ENCODE measurements around the gene ABCD1. TPM values are rescaled to one million over a fixed set of nuclear protein-coding genes. Genes with fewer than 3 reads are reported as not detected.
A peak's percentile ranks its signal among the peaks of the same experiment; 100 is the strongest.

ABCD1 gene
- total and polyA plus RNA-seq, 9 of the 15 experiments (the other 6 are each of a cell fraction or from before 2014, with no cell fraction given), result 0.07 to 6.9 (median 2.2) TPM

DNA sequence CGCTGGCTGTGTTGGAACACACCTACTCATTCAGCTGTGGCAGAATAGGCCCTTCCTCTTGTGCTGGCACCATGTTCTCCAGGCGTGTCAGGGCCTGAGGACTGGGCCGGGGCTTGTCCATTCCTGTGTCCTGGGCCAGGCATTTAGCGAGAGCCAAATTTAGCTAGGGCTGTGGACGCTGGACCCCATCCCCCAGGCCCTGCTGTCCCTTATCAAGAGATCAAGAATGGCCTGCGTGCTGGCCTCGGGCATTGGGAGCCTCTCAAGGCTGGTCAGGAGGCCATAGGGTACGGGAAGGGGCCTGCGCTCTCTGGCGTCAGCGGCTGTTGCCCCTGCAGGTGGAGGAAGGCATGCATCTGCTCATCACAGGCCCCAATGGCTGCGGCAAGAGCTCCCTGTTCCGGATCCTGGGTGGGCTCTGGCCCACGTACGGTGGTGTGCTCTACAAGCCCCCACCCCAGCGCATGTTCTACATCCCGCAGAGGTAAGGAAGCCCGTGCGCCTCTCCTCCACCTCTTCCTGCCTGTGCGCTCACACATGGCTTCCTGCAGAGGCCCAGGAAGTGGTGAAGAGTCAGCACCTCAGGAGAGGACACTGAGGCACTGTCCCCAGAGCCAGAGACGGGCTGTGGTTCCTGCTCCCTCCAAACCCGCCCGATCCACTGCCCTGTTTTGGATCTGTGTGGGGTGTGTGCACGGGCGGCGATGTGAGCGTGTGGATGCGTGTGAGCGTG, 15.3 kb downstream of the ABCD1 start:
- in situ Hi-C loops (cut with MboI) (no loop called here), intact Hi-C loops (cut with micrococcal nuclease) (no loop called here)
- POLR2A ChIA-PET, result interaction anchor here (0.6 to 1.0 kb wide), 2 partner anchors 32 to 70 kb away, joined by 3 read pairs; no protein-coding TSS in a partner anchor
- H3K4me2 ChIP-seq (ENCODE audit: insufficient read depth, low read length), result no peak overlapping the region
- 79% methylated on average over 19 of the region's 29 CpGs for WGBS (ENCODE audit: insufficient coverage, low coverage, missing lambda C conversion rate)
- no peak overlapping the region for H2AFZ ChIP-seq (ENCODE audit: low read depth, low read length)
- no peaks in the 10 kb centered on the region for H4K20me1 ChIP-seq (replicated peaks; ENCODE audit: control insufficient read depth, insufficient read depth, low read length)
- H3K4me3 ChIP-seq, result no peak overlapping the region
- no peaks in the 10 kb centered on the region for H3K9me3 ChIP-seq (replicated peaks; ENCODE audit: control insufficient read depth, insufficient read depth, low read depth, low read length)
- ATAC-seq (no peak), FAIRE-seq (no peak), DNase-seq (ENCODE audit: extremely low read depth in 1 of 4, low spot score in 3 of 4) (no peak)
- no peaks in the 10 kb centered on the region for H3K9me1 ChIP-seq (ENCODE audit: control insufficient read depth, insufficient read depth, low read length)
- peak overlapping the region in 1 of 2 experiments; percentile 19; a peak in 2 of 4 replicates for H3K9ac ChIP-seq (ENCODE audit: insufficient read depth in 1 of 2, low read depth in 2 of 2, low read length in 2 of 2)
- H3K36me3 ChIP-seq (ENCODE audit: control insufficient read depth, insufficient read depth, low read length), result no peaks in the 10 kb centered on the region; the same call in 2 of the 3 replicates
- no peaks in the 10 kb centered on the region for H3K27me3 ChIP-seq (ENCODE audit: control insufficient read depth in 2 of 2, insufficient read depth in 2 of 2, low read length in 2 of 2)
- CTCF ChIA-PET (ENCODE audit: low intra/inter-chr PET ratio), result no interaction called here
- no peak for TF ChIP-seq CC2D1A (IDR thresholded peaks at IDR 0.05)
- TF ChIP-seq ZNF354B (CRISPR knock-in tag; IDR thresholded peaks at IDR 0.05), result no peak
- TF ChIP-seq CREBBP (IDR thresholded peaks at IDR 0.05; ENCODE audit: low read depth, low read length), result no peak
- TF ChIP-seq MLLT1 (IDR thresholded peaks at IDR 0.05), result no peak
- TF ChIP-seq EWSR1 (IDR thresholded peaks at IDR 0.05; ENCODE audit: borderline replicate concordance, low read depth, partially characterized antibody), result no peak
- no peak for TF ChIP-seq SMAD3 (CRISPR knock-in tag; conservative IDR thresholded peaks at IDR 0.05)
- TF ChIP-seq ZNF384 (IDR thresholded peaks at IDR 0.05; ENCODE audit: low read depth, low read length), result no peak
- TF ChIP-seq ZNF436 (CRISPR knock-in tag; IDR thresholded peaks at IDR 0.05), result no peak
- H3K27ac ChIP-seq (ENCODE audit: extremely low read depth, low read depth, low read length), result no peak overlapping the region
- no peaks in the 10 kb centered on the region for H3K79me2 ChIP-seq (ENCODE audit: control insufficient read depth, insufficient read depth, low read length)
- no TSS peak for BruUV-seq (replicated peaks)
- peaks cover 8 to 67% of the 10 kb centered on the region in 2 experiments; a peak in 4 of 5 replicates for H3K4me1 ChIP-seq (replicated peaks in 1 of 2; ENCODE audit: control insufficient read depth in 2 of 2, insufficient read depth in 2 of 2, low read length in 2 of 2)
